Sigmoid colon (tissue), 7 donors: ENCODE data around the gene NEURL1. TPM values are rescaled to one million over a fixed set of nuclear protein-coding genes. Genes with fewer than 3 reads are reported as not detected.
"Not testable (repeated sequence)": the region's sequence is repeated elsewhere in the genome, so short reads cannot be mapped to it uniquely, and the experiment has no call there.

Experiments
- DNase-seq: peaks from one replicate; pipeline ENCODE4 v3.0.0-alpha.2; 2019
- H3K27ac ChIP-seq, 4 donors: fragments of 200-600 bp; sonication (generic); one replicate each; pipeline ENCODE4 v1.5.1; 2016 to 2019; ENCODE audit warnings: mild to moderate bottlenecking in 1 of 4
- H3K27me3 ChIP-seq, 3 donors: fragments of 200-600 bp; sonication (generic); one replicate each; pipeline ENCODE4 v1.5.1; 2019; ENCODE audit warnings: mild to moderate bottlenecking in 1 of 3
- H3K36me3 ChIP-seq, 4 donors: fragments of 200-600 bp; sonication (generic); one replicate each; pipeline ENCODE4 v1.5.1; 2016 to 2019
- H3K4me1 ChIP-seq, 4 donors: fragments of 200-600 bp; sonication (generic); one replicate each; pipeline ENCODE4 v1.5.1; 2017 to 2019
- H3K4me3 ChIP-seq, 4 donors: fragments of 200-600 bp; sonication (generic); one replicate each; pipeline ENCODE4 v1.5.1; 2017 to 2019; ENCODE audit warnings: mild to moderate bottlenecking in 2 of 4, moderate library complexity in 1 of 4
- H3K9me3 ChIP-seq, 4 donors: fragments of 200-600 bp in 3 of 4; sonication (generic) in 3 of 4; one replicate each; pipeline versions ENCODE4 v1.5.1 to v1.6.1; 2013 to 2019
- CTCF ChIP-seq, 4 experiments: fragments of 450-650 bp in 3 of 4; fragments of 200-600 bp in 1 of 4; IDR thresholded peaks; one replicate each; pipeline ENCODE4 v1.5.1; 2016 to 2019; ENCODE audit warnings: antibody characterized with exemption in 4 of 4, mild to moderate bottlenecking in 3 of 4, moderate library complexity in 2 of 4
- EP300 ChIP-seq, 4 donors: sonication (generic); formaldehyde crosslinking; IDR thresholded peaks; one replicate each; pipeline ENCODE4 v1.6.1; 2017; ENCODE audit warnings: antibody characterized with exemption in 4 of 4
- POLR2A ChIP-seq, 2 donors: fragments of 450-650 bp; IDR thresholded peaks; one replicate each; pipeline ENCODE4 v1.6.1; 2016; ENCODE audit warnings: antibody characterized with exemption in 2 of 2, mild to moderate bottlenecking in 2 of 2, moderate library complexity in 2 of 2
- POLR2AphosphoS5 ChIP-seq, 4 donors: sonication (generic); formaldehyde crosslinking; IDR thresholded peaks; one replicate each; pipeline ENCODE4 v1.6.1; 2017; ENCODE audit warnings: antibody characterized with exemption in 4 of 4
- WGBS, 2 donors: extraction: QIAGEN DNeasy Blood & Tissue Kit; methylation state at CpG; one replicate each; pipeline ENCODE4 v1.1.7; 2013; 5-methylcytosine and 5-hydroxymethylcytosine counted together
- intact Hi-C: fragments of 100-400 bp; cut with DNase I; formaldehyde crosslinking; loops from one replicate; pipeline ENCODE4 v1.15.1; 2023
- polyA plus RNA-seq, 3 donors: library from polyadenylated mRNA; stranded (reverse); fragments of 200-250 nt; gene quantifications; one replicate each; pipeline ENCODE4 v1.2.3, GENCODE V29; 2013
- total RNA-seq, 4 donors: library from RNA; depleted of rRNA; stranded (reverse); fragments of >200 nt; gene quantifications; one replicate each; pipeline ENCODE4 v1.1.0, GENCODE V29; 2016
- donor health status: healthy with polysubstance abuse.
- donor health status: Bipolar disorder and iron deficiency.
- donor health status: healthy.

NEURL1 gene
- total and polyA plus RNA-seq, 7 donors = 0.41 to 54.1 (median 15.3) TPM; not detected in 1

GRCh38 chr10:103480521-103480920 is 13.0 kb upstream of the NEURL1 start:
- DNase-seq = no peak
- no peak overlapping the region for H3K27ac ChIP-seq
- H3K36me3 ChIP-seq = no peaks in the 10 kb centered on the region
- H3K4me1 ChIP-seq = peaks cover 0 to 6% (median 5%) of the 10 kb centered on the region in 4 donors
- no peaks in the 10 kb centered on the region for H3K9me3 ChIP-seq
- peaks cover 0 to 7% (median 0%) of the 10 kb centered on the region in 3 donors for H3K27me3 ChIP-seq
- TF ChIP-seq CTCF (IDR thresholded peaks at IDR 0.05) (no peak), POLR2AphosphoS5 (IDR thresholded peaks at IDR 0.05) (no peak)
- intact Hi-C loops = loop anchor here (10.0 kb wide), 1 partner anchor 184 kb away; no protein-coding TSS in a partner anchor
- H3K4me3 ChIP-seq = no peak overlapping the region
- WGBS, 2 donors = 82 to 83% methylated on average over 5 of the region's 5 CpGs

- Histone ChIP-seq H3K4me1 (peaks cover 0 to 18% (median 18%) of the 10 kb centered on the region in 4 donors), H3K27ac (no peak overlapping the region), H3K27me3 (peaks cover 0 to 4% (median 0%) of the 10 kb centered on the region in 3 donors), H3K4me3 (no peak overlapping the region), H3K36me3 (no peaks in the 10 kb centered on the region), H3K9me3 (no peaks in the 10 kb centered on the region)
- TF ChIP-seq CTCF (IDR thresholded peaks at IDR 0.05) (peak in 3 of 4 experiments; percentile 31 to 64 (median 45)), POLR2A (IDR thresholded peaks at IDR 0.05) (no peak)
- no peak for DNase-seq
- 56 to 63% methylated on average over 12 of the region's 12 CpGs for WGBS, 2 donors
- intact Hi-C loops = loop anchor here (10.0 kb wide), 1 partner anchor 183 kb away; no protein-coding TSS in a partner anchor
Measured at GRCh38 chr10:103481974-103482531, 11.5 kb upstream of the NEURL1 start.

- not testable (repeated sequence) for H3K9me3 ChIP-seq, H3K4me3 ChIP-seq, H3K36me3 ChIP-seq, H3K27me3 ChIP-seq
- 70 to 88% methylated on average over 8 of the region's 8 CpGs for WGBS, 2 donors
- TF ChIP-seq POLR2AphosphoS5 (IDR thresholded peaks at IDR 0.05) (peak; percentile 28 to 77 (median 75)), EP300 (IDR thresholded peaks at IDR 0.05) (peak in 2 of 4 donors; percentile 16 to 36)
- DNase-seq = peak; percentile 72
- peaks cover 0 to 29% (median 22%) of the 10 kb centered on the region in 4 donors for H3K4me1 ChIP-seq
- intact Hi-C loops = loop anchor here (10.0 kb wide), 1 partner anchor 178 kb away; no protein-coding TSS in a partner anchor
- peak overlapping the region in 3 of 4 donors; percentile 59 to 70 (median 66) for H3K27ac ChIP-seq
Measured at GRCh38 chr10:103486635-103487409, 6.7 kb upstream of the NEURL1 start.

GRCh38 chr10:103487410-103487708 is 6.1 kb upstream of the NEURL1 start:
- no peak for DNase-seq
- Histone ChIP-seq H3K36me3 (no peaks in the 10 kb centered on the region), H3K4me1 (peaks cover 0 to 35% (median 27%) of the 10 kb centered on the region in 4 donors), H3K27ac (peak overlapping the region in 2 of 4 donors; percentile 66 to 70), H3K9me3 (no peaks in the 10 kb centered on the region), H3K27me3 (peaks cover 0 to 4% (median 0%) of the 10 kb centered on the region in 3 donors), H3K4me3 (no peak overlapping the region)
- intact Hi-C loops = loop anchor here (10.0 kb wide), 1 partner anchor 177 kb away; no protein-coding TSS in a partner anchor
- 21 to 71% methylated on average over 2 of the region's 2 CpGs for WGBS, 2 donors
- TF ChIP-seq POLR2AphosphoS5 (IDR thresholded peaks at IDR 0.05) = peak; percentile 65 to 89 (median 86)
- no peak for TF ChIP-seq POLR2A (IDR thresholded peaks at IDR 0.05)
- TF ChIP-seq EP300 (IDR thresholded peaks at IDR 0.05) = peak in 2 of 4 donors; percentile 9 to 57
- TF ChIP-seq CTCF (IDR thresholded peaks at IDR 0.05) = no peak

- Histone ChIP-seq H3K4me1 (peaks cover 0 to 49% (median 42%) of the 10 kb centered on the region in 4 donors), H3K4me3 (no peak overlapping the region), H3K9me3 (no peaks in the 10 kb centered on the region), H3K27me3 (peaks cover 9 to 33% (median 16%) of the 10 kb centered on the region in 3 donors), H3K27ac (no peak overlapping the region), H3K36me3 (no peaks in the 10 kb centered on the region)
- intact Hi-C loops = loop anchor here (5.0 kb wide), 1 partner anchor 66 kb away; no protein-coding TSS in a partner anchor
- 88 to 92% methylated on average over 1 of the region's 1 CpG for WGBS, 2 donors
- TF ChIP-seq POLR2A (IDR thresholded peaks at IDR 0.05) (no peak), POLR2AphosphoS5 (IDR thresholded peaks at IDR 0.05) (no peak), EP300 (IDR thresholded peaks at IDR 0.05) (no peak), CTCF (IDR thresholded peaks at IDR 0.05) (no peak)
- DNase-seq = no peak
Measured at GRCh38 chr10:103490986-103491314, 2.6 kb upstream of the NEURL1 start.
